SK-N-MC (cell line): ENCODE results near the gene ZNF860.

Experiments
- EZH2 ChIP-seq: fragments of 200-600 bp; sonication (generic); IDR thresholded peaks from one replicate; pipeline ENCODE4 v1.6.1; 2017; ENCODE audit warnings: antibody characterized with exemption
- POLR2AphosphoS5 ChIP-seq: IDR thresholded peaks from 2 replicates; pipeline ENCODE4 v1.6.1; 2012; ENCODE audit warnings: mild to moderate bottlenecking, low read depth, low read length, borderline replicate concordance

- TF ChIP-seq EZH2, result no peak
- TF ChIP-seq POLR2AphosphoS5, result no peak
These were observed 9.9 kb upstream of the ZNF860 start for GRCh38 chr3:31971607-31972006.
